Activated naive CD8-positive, alpha-beta T cell treated with anti-CD3 and anti-CD28 coated beads, Interleukin-2, amount 10 ng/mL, durations not matched to agents 7 days and 5 days (primary cell): ENCODE measurements around the gene SLC25A23. TPM values are rescaled to one million over a fixed set of nuclear protein-coding genes. Genes with fewer than 3 reads are reported as not detected.

Experiments
- ATAC-seq: fragments of 150-1000 bp; cut with Tn5 transposase; one replicate; pipeline ENCODE4 v1.10.0; 2021; ENCODE audit warnings: low read depth, moderate library complexity
- POLR2A ChIA-PET: fragments of 350-600 bp; sonication (Branson Sonifier 250); formaldehyde crosslinking; loops from one replicate; lab custom pipeline; 2021; ENCODE audit warnings: antibody characterized with exemption; lab: Charles Lee
- DNase-seq: peaks from one replicate; pipeline ENCODE4 v3.0.0; 2021
- H3K27ac Mint-ChIP-seq: one replicate; pipeline ENCODE4 v1.8.0; 2022; ENCODE audit warnings: mild to moderate bottlenecking, mixed read lengths
- H3K27me3 Mint-ChIP-seq: one replicate; pipeline ENCODE4 v1.8.0; 2022; ENCODE audit warnings: mild to moderate bottlenecking, moderate library complexity, mixed read lengths
- H3K36me3 Mint-ChIP-seq: one replicate; pipeline ENCODE4 v1.8.0; 2021; ENCODE audit warnings: mild to moderate bottlenecking, mixed read lengths
- H3K4me1 Mint-ChIP-seq: one replicate; pipeline ENCODE4 v1.8.0; 2021; ENCODE audit warnings: mixed read lengths
- H3K4me3 Mint-ChIP-seq: one replicate; pipeline ENCODE4 v1.8.0; 2022; ENCODE audit warnings: mild to moderate bottlenecking, moderate library complexity, mixed read lengths
- H3K9me3 Mint-ChIP-seq: one replicate; pipeline ENCODE4 v1.8.0; 2021; ENCODE audit warnings: mixed read lengths
- total RNA-seq, 2 experiments: library from RNA; stranded (reverse); gene quantifications; one replicate each; pipeline ENCODE4 v1.2.3, GENCODE V29; 2021

SLC25A23 gene
- total RNA-seq, 2 experiments from 2014 or later, result 35.5 to 38.3 TPM

DNA sequence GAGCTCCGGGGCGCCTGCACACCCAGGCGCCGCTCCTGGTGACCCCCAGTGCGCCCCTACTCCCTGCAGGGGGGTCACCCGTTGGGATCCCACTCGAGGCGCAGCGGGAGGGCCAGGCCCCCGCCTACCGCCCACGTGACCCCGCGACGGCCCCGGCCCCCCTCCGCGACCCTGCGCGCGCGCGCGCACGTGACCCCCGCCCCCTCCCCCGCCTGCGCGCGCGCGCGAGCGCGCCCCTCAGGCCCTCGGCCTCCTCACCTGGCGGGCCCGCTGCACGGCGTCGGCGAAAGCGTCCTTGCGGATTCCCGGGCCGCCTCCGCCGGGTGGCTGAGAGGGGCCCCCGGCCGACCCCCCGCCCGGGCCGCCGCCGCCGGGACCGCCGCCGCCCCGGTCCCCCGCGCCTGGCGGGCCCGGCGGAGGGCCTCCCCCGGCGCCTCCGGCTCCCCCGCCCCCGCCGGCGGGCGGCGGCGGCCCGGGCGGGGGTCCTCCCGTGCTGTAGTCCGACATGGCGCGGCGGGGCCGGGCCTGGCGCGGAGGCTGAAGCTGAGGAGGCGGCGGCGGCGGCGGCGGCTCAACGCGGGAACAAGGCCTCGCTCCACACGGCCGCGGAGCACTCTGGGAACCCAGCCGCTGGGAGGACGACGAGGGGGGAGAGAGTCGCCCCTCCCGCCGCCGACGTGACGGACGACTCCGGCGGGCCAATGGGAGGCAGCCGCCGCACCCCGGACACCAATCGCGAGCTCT lies 35.2 kb downstream of the SLC25A23 start, which contains the start of gene KHSRP:
Gene KHSRP, minus strand, starts transcription at position 617 of the 744 bp plus-strand sequence. Its CDS starts 110 bp downstream, at position 507.
- peaks cover 8% of the 10 kb centered on the region for H3K36me3 Mint-ChIP-seq
- peak; percentile 58 for DNase-seq
- POLR2A ChIA-PET, result interaction anchor here (0.6 to 3.8 kb wide), 17 partner anchors 31 to 1629 kb away, joined by 3 to 28 read pairs (median 6); partner anchors contain the start of genes ALKBH7, CCL25, CLPP and DENND1C
- no peak for ATAC-seq
- no peaks in the 10 kb centered on the region for H3K27me3 Mint-ChIP-seq
- peaks cover 24% of the 10 kb centered on the region for H3K4me1 Mint-ChIP-seq
- no peaks in the 10 kb centered on the region for H3K9me3 Mint-ChIP-seq
- H3K27ac Mint-ChIP-seq, result peak within 1 kb of the TSS; percentile 98
- H3K4me3 Mint-ChIP-seq, result peak within 1 kb of the TSS; percentile 82

DNA sequence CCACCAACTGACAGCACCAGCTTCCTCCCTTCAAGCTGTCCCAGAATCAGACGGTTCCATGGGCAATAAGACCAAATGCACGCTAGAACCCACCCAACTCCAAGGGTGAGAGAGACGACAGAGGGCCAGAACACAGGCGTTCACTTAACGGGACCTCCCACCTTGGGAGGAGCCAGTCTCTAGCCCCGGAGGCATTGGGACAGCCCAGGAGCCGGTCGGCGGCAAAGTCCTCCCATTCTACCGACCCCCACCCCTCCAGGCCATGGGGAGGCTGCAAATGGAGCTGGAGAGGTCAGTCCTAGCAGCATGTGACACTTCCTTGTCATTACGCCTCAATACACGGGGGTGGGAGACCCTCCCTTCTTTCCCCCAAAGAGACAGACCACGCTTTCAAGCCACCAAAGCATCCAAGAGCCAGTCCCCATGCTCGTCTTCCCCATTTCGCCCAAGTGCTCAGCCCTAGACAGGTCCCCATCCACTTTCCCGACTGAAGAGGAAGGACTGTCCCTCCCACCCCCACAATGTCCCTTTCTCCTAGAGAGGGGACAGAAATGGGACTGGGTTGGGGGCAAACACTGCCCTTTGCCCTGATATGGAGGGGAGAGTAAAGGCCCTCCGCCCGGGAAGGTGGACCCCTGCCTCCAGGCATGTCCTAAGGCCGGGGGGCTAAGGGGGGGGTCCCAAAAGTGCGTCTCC lies 35.9 kb downstream of the SLC25A23 start:
- peak overlapping the region; percentile 82 for H3K4me3 Mint-ChIP-seq
- H3K9me3 Mint-ChIP-seq, result no peaks in the 10 kb centered on the region
- POLR2A ChIA-PET, result interaction anchor here (0.6 to 3.8 kb wide), 4 partner anchors 30 to 440 kb away, joined by 3 to 28 read pairs (median 14); partner anchors contain the start of genes DENND1C and GTF2F1

DNA sequence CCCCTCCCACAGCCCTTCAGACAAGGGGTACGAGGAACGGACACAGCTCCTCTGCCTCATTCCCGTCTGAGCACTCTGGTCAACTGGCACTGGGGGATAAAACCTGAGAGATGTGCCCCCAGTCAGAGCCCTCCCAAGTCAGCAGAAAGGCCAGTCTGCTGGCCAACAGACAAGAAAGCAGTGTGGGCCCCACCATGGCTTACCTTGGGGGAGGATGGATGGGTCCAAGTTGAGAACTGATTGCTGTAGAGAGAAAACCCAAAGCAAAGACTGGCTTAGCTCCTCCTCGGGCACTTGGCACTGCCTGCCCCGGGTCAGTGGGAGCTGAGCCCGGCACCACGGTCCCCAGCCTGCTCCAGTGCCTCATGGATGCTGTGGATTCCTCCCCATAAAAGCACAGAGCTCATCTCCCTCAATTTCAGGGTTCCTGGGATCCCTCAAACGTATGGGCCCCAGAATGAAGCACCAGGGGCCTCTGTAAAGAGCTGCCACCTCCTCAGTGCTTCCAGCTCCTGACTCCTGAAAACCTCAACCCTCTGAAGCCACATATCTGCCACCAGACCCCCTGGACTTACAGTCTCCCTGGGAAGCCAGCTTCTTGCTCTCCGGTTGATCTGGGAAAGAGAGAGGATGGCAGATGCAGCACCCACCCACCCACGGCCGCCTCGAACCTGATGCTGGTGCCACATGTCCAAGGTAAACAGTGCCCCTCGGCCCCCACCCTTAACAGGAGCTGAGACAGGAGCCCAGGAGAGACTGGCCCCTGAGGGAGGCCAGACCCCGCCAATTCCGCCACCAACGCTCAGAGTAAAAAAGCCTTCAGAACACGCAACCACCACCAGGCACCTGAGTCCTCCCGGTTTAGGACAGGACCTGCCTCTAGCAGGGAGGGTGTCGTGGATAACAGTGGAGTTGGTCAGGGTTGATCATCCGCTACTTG lies 38.2 kb downstream of the SLC25A23 start:
- POLR2A ChIA-PET, result interaction anchor here (1.0 to 1.9 kb wide), 2 partner anchors 49 to 61 kb away, joined by 3 to 6 read pairs; partner anchors contain the start of genes ALKBH7 and CLPP

More for the DNA sequence above, 35.9 kb downstream of the SLC25A23 start:
- Mint-ChIP-seq H3K27me3 (no peaks in the 10 kb centered on the region), H3K4me1 (peaks cover 22% of the 10 kb centered on the region), H3K27ac (peak overlapping the region; percentile 83), H3K36me3 (peaks cover 8% of the 10 kb centered on the region)
- DNase-seq (peak; percentile 56), ATAC-seq (no peak)

DNA sequence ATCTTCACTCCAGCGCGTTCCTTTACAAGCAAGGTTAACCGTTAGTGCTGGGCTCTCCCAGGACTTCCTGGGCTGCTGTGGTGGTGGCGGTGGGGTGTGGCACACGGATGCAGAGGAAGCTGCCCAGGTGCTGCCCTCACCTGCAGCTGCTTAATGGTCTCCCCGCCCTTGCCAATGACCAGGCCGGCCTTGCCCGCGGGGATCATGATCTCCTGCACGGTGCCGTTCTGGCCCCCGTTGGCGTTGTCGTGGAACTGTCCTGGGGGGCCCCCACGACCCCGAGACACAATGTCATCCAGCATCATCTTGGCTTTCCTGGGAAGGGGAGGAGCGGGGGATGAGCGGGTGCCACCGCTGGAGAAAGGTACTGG lies 41.0 kb downstream of the SLC25A23 start:
- Mint-ChIP-seq H3K27me3 (no peaks in the 10 kb centered on the region), H3K27ac (peak overlapping the region; percentile 32), H3K4me1 (peaks cover 16% of the 10 kb centered on the region), H3K36me3 (peaks cover 16% of the 10 kb centered on the region), H3K9me3 (no peaks in the 10 kb centered on the region), H3K4me3 (no peak overlapping the region)
- no peak for DNase-seq
- ATAC-seq, result no peak
- POLR2A ChIA-PET, result no interaction called here

More for the DNA sequence above, 38.2 kb downstream of the SLC25A23 start:
- H3K27ac Mint-ChIP-seq, result no peak overlapping the region
- H3K4me1 Mint-ChIP-seq, result peaks cover 22% of the 10 kb centered on the region
- H3K27me3 Mint-ChIP-seq, result no peaks in the 10 kb centered on the region
- H3K36me3 Mint-ChIP-seq, result peaks cover 11% of the 10 kb centered on the region
- DNase-seq, result no peak
- H3K4me3 Mint-ChIP-seq, result no peak overlapping the region
- ATAC-seq, result no peak
- H3K9me3 Mint-ChIP-seq, result no peaks in the 10 kb centered on the region

DNA sequence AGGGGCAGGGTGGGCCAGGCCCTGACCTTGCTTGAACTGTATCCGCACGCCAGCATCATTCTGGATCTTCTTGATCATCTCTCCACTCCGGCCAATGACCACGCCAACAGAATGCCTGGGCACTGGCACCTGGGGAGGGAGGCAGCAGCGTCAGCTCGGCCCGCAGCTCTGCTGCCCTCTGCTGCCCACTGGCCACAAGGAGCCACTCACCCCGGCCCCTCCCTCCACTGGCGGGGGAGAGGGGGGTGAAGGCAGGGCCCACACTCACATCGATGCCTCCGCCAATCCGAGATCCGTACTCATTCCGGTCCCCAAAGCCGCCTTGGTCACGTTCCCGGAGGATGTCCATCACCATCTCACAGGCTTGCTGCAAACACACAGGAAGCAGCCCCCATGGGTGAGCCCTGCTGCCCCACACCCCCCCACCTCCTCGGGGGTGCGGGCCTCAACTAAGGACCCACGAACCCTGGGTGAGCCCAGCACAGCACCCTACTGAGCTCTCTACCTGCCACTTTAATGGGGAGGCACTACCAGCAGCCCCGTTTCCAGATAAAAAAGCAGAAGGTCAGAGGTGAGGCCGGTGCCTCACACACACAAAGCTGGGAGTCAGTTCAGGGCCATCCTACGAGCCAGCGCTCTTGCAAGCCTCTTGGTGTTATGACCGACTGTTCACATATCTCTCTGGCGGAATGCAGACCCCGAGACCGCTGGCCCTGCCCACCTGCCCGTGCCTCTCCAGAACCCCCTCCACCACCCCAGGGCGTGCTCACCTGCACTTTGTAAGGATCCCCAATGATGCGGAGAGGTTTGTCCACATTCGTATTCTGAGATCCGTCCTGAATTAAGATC lies 41.7 kb downstream of the SLC25A23 start:
- H3K36me3 Mint-ChIP-seq, result peaks cover 16% of the 10 kb centered on the region
- no peaks in the 10 kb centered on the region for H3K27me3 Mint-ChIP-seq
- no peak for DNase-seq
- no peak overlapping the region for H3K4me3 Mint-ChIP-seq
- ATAC-seq, result no peak
- H3K4me1 Mint-ChIP-seq, result peaks cover 11% of the 10 kb centered on the region
- POLR2A ChIA-PET, result no interaction called here
- H3K9me3 Mint-ChIP-seq, result no peaks in the 10 kb centered on the region
- H3K27ac Mint-ChIP-seq, result no peak overlapping the region

DNA sequence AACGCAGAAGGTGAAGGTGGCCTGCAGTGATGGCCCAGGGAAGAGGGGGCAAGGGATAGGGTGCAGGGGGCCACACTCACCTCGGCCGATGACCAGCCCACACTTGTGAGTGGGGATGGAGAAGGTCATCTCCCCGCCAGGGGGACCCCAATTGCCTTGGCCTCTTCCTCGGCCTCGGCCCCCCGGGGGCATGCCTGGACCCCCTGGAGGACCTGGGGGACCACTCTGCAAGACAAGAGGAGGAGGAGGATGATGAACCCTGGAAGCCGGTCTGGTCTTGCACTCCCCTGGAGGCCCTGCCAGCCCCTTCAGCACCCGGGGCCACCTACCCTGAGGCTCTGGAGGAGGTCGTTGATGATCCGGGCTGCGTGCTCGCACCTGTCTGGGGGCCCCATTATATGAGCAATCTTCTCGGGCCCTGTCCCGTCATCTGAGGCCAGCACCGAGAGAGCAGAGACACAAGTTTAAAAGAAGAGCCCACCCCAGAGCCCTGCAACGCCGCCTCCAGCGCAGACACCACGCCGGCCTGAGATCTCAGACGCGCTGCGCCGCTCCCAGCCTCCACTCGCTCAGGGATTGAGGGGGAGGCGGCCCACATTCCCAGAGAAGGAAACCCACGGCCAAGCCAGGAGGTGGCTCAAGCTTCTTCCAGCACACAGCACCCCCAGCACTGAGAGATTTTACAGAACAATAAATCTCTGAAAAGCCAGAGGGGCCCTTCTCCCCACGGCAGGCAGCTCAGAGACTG lies 42.8 kb downstream of the SLC25A23 start:
- H3K4me3 Mint-ChIP-seq, result no peak overlapping the region
- DNase-seq (no peak), ATAC-seq (no peak)
- no peaks in the 10 kb centered on the region for H3K27me3 Mint-ChIP-seq
- H3K36me3 Mint-ChIP-seq, result peaks cover 10% of the 10 kb centered on the region
- no peaks in the 10 kb centered on the region for H3K9me3 Mint-ChIP-seq
- H3K27ac Mint-ChIP-seq, result no peak overlapping the region
- POLR2A ChIA-PET, result no interaction called here
- H3K4me1 Mint-ChIP-seq, result peaks cover 2% of the 10 kb centered on the region

DNA sequence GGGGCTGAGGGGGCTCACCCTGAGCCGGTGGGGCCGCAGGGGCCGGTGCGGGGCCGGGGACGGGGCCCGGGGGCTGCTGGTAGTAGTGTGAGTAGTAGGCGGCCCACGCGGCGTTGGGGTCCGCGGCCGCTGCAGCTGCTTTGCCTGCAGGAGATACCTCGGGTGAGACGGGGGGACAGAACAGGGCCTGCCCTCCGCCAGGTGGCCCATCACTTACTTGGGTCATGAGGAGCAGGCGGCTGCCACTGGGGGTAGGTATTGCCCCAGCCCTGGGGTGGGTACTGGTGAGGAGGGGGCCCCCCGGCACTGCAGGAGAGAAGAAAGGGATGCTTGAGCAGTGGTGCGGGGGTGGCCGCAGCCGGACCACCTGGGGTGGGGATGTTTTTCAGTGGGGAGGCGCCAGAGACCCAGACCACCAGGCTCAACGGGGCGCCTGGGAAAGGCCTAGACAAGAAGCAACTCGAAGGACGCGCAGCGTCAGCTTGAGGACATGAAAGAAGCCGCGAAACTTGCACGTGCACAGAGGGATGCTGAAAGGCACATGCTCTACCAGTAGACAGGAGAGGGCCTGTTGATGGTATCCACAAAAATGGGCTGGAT lies 43.9 kb downstream of the SLC25A23 start:
- Mint-ChIP-seq H3K4me3 (no peak overlapping the region), H3K27me3 (no peaks in the 10 kb centered on the region), H3K4me1 (peaks cover 2% of the 10 kb centered on the region), H3K36me3 (peaks cover 8% of the 10 kb centered on the region), H3K9me3 (no peaks in the 10 kb centered on the region), H3K27ac (no peak overlapping the region)
- POLR2A ChIA-PET, result no interaction called here
- ATAC-seq (no peak), DNase-seq (no peak)

DNA sequence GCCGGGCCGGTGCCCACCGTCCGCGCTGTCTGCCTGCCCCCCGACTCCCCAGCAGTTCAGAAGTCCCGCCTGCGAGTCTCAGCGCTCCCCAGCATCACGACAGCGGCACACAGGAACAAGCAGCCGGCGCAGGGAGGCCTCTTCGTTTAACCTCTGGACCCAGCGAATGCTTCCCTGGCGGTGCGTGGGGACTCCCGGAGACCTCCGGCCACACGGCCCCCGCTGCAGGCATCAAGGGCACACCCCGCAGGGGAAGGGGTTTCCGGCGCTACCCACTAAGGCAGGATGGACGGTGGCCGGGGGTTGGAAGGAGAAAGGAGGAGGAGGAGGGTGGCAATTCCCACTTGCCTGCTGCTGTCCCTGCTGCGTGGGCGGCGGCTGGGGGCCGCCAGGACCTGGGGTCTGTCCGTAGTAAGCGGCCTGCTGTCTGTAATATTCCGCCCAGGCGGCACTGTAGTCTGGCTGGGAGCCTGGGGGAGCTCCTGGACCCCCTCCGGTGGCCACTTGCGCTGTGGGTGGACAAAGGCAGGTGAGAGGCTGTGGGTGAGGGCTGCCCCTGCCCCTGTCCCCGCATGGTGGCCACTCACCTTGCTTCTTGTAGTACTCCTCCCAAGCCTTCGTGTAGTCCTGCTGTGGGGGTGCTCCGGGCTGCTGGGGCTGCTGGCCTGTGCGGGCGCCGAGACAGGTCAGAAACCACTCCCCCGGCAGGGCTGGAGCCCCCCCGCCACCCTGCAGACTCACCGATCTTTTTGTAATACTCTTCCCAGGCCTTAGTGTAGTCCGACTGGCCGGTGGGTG lies 44.6 kb downstream of the SLC25A23 start:
- no peak for DNase-seq
- POLR2A ChIA-PET, result no interaction called here
- H3K36me3 Mint-ChIP-seq, result peaks cover 8% of the 10 kb centered on the region
- no peak for ATAC-seq
- no peaks in the 10 kb centered on the region for H3K27me3 Mint-ChIP-seq
- H3K27ac Mint-ChIP-seq, result no peak overlapping the region
- H3K9me3 Mint-ChIP-seq, result no peaks in the 10 kb centered on the region
- H3K4me1 Mint-ChIP-seq, result no peaks in the 10 kb centered on the region
- H3K4me3 Mint-ChIP-seq, result no peak overlapping the region

DNA sequence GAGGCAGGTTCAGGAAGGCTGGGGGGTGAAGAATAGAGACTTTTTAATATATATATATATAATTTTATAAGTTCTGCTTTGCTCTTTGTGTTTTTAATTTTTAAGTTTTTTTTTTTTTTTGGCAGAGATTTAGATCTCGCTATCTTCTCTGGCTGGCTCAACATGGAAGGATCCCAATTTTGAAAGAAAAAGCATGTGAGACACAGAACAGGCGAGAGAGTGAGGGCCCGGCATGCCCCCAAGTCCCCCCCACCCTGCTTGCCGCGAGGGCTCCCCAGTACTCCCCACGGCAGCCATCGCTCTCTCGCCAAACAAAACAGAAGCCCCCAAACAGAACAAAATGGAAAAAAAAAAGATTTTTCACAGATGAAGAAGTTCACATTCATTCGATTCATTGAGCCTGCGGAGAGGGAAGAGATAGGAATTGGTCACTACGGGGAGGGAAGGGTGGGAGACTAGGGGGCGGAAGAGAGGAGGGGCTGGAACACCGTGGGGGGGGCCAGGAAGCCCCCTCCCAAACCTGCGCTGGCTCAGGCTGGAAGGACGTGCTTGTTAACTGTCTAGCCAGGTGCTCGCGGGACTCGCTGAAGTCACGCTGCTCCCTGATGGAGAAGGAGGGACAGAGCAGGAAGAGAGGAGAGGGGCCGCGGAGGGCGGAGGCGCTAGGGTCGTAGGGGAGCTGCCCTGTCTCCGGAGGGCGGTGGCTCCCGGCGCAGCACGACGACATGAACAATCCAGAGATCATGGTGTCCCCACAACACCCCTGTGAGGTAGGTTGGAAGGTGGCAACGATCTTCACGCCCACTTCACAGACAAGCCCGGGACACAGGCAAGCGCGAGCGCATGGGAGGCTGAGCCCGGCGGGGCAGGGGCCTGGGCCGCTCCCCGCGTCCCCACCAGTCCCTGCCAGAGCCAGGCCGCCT lies 45.6 kb downstream of the SLC25A23 start:
- no peaks in the 10 kb centered on the region for H3K27me3 Mint-ChIP-seq
- H3K4me1 Mint-ChIP-seq, result no peaks in the 10 kb centered on the region
- POLR2A ChIA-PET, result no interaction called here
- H3K9me3 Mint-ChIP-seq, result no peaks in the 10 kb centered on the region
- ATAC-seq (no peak), DNase-seq (no peak)
- H3K27ac Mint-ChIP-seq, result no peak overlapping the region
- H3K4me3 Mint-ChIP-seq, result no peak overlapping the region
- peaks cover 8% of the 10 kb centered on the region for H3K36me3 Mint-ChIP-seq

DNA sequence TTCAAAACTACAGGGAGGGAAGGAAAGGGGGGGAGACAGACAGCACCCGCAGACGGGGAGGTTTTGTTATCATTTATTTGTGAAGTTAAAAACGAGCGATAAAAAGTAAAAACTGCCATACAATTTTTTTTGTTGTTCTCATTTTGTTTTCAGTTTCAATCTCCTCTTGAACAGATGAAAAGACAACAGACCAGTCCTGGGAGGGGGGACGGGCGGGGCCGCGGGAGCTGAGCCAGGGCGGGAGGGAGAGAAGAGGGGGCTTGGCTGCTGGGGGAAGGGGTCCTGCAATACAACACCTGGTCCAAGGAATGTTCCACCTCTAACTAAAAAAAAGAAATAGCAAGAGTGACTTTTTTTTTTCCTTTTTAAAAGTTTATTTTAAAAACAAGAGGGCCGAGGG lies 46.3 kb downstream of the SLC25A23 start:
- Mint-ChIP-seq H3K27ac (no peak overlapping the region), H3K4me3 (no peak overlapping the region), H3K27me3 (no peaks in the 10 kb centered on the region), H3K36me3 (peaks cover 8% of the 10 kb centered on the region), H3K4me1 (no peaks in the 10 kb centered on the region), H3K9me3 (no peaks in the 10 kb centered on the region)
- DNase-seq, result no peak
- POLR2A ChIA-PET, result no interaction called here
- ATAC-seq, result no peak
